Measurements from ENCODE around the gene ZBTB21.

DNA sequence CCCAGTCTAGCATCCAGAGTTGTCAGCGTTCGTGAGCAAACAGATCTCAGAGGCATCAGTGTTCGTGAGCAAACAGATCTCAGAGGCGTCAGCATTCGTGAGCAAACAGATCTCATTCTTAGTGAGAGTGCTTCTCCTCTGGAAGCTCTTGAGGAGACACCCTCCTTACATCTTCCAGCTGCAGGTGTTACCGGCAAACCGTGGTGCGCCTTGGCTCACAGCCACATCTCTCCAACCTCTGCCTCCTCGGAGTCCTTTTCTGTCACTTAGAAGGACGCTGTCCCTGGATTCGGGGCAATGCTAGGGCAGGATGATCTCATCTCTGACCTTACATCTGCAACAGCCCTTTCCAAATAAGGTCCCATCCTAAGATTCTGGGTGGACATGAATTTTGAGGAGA, 46.3 kb upstream of the ZBTB21 start:
- TF ChIP-seq CBX8 (IDR thresholded peaks at IDR 0.05; ENCODE audit: borderline replicate concordance, extremely low read depth, low read depth, low read length, poor library complexity, severe bottlenecking): no peak
- TF ChIP-seq, protein P1, sequence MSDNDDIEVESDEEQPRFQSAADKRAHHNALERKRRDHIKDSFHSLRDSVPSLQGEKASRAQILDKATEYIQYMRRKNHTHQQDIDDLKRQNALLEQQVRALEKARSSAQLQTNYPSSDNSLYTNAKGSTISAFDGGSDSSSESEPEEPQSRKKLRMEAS (CRISPR knock-in tag; IDR thresholded peaks at IDR 0.05): no peak
- no peak for TF ChIP-seq ZNF134 (CRISPR knock-in tag; conservative IDR thresholded peaks at IDR 0.05)
- no peak for TF ChIP-seq MYC (IDR thresholded peaks at IDR 0.05; ENCODE audit: low read depth, low read length)
- TF ChIP-seq MYC (CRISPR knock-in tag; IDR thresholded peaks at IDR 0.05; ENCODE audit: borderline replicate concordance, low read depth): no peak
- TF ChIP-seq RNF2 (IDR thresholded peaks at IDR 0.05): no peak

All from K562 (cell line).